Caco-2 (cell line): Measurements from ENCODE around the gene DNAH8. TPM values are rescaled to one million over a fixed set of nuclear protein-coding genes. Genes with fewer than 3 reads are reported as not detected.

Experiments
- BruUV-seq: library from RNA; stranded (reverse); fragments of 400-500 nt; replicated peaks from 2 replicates; lab custom pipeline; 2021; lab: Mats Ljungman, UMichigan
- CTCF ChIA-PET: fragments of 300-600 bp; sonication (Branson Sonifier 250); formaldehyde crosslinking; loops from one replicate; lab custom pipeline; 2022; ENCODE audit warnings: antibody characterized with exemption; lab: Charles Lee
- POLR2A ChIA-PET: fragments of 300-600 bp; sonication (Branson Sonifier 250); formaldehyde crosslinking; loops from one replicate; lab custom pipeline; 2022; ENCODE audit warnings: antibody characterized with exemption; lab: Charles Lee
- DNase-seq, 2 experiments: peaks; one replicate each; pipeline versions ENCODE4 v3.0.0 to v3.0.0-alpha.2; 2020 to 2022
- H3K27me3 ChIP-seq: replicated peaks from 2 replicates; pipeline ENCODE4 v1.6.0; 2011; ENCODE audit warnings: low read length; ENCODE audit not compliant: control insufficient read depth, insufficient read depth
- H3K36me3 ChIP-seq: 2 replicates; pipeline ENCODE4 v1.5.1; 2011; ENCODE audit warnings: low read length; ENCODE audit not compliant: control insufficient read depth, insufficient read depth
- H3K4me1 ChIP-seq: fragments of 250-450 bp; sonication (Bioruptor Pico); 2 replicates; pipeline ENCODE4 v1.5.1; 2020; ENCODE audit warnings: mild to moderate bottlenecking
- H3K4me3 ChIP-seq: 2 replicates; pipeline ENCODE4 v1.5.1; 2011; ENCODE audit warnings: low read depth, mild to moderate bottlenecking, control low read depth, low read length
- H3K9me3 ChIP-seq: fragments of 250-450 bp; sonication (Bioruptor Pico); 2 replicates; pipeline ENCODE4 v1.5.1; 2020; ENCODE audit warnings: mild to moderate bottlenecking, moderate library complexity
- H3K27ac Mint-ChIP-seq: one replicate; pipeline ENCODE4 v1.8.0; 2022; ENCODE audit warnings: mixed read lengths; ENCODE audit not compliant: unreplicated experiment
- H3K27me3 Mint-ChIP-seq: one replicate; pipeline ENCODE4 v1.8.0; 2022; ENCODE audit warnings: mixed read lengths; ENCODE audit not compliant: insufficient read depth, unreplicated experiment
- H3K36me3 Mint-ChIP-seq: one replicate; pipeline ENCODE4 v1.8.0; 2022; ENCODE audit warnings: mild to moderate bottlenecking, mixed read lengths; ENCODE audit not compliant: insufficient read depth, unreplicated experiment
- H3K4me1 Mint-ChIP-seq: one replicate; pipeline ENCODE4 v1.8.0; 2022; ENCODE audit warnings: low read depth, mixed read lengths; ENCODE audit not compliant: unreplicated experiment
- H3K4me3 Mint-ChIP-seq: one replicate; pipeline ENCODE4 v1.8.0; 2022; ENCODE audit warnings: mild to moderate bottlenecking, moderate library complexity, mixed read lengths; ENCODE audit not compliant: unreplicated experiment
- H3K9me3 Mint-ChIP-seq: one replicate; pipeline ENCODE4 v1.8.0; 2022; ENCODE audit warnings: mixed read lengths; ENCODE audit not compliant: unreplicated experiment
- intact Hi-C: fragments of 100-400 bp; cut with micrococcal nuclease; formaldehyde crosslinking; loops from one replicate; pipeline ENCODE4 v1.10.0; 2022; ENCODE audit not compliant: unreplicated experiment
- total RNA-seq: library from RNA; stranded (reverse); gene quantifications from 2 replicates; pipeline ENCODE4 v1.2.3, GENCODE V29; 2022
- TF ChIP-seq, protein P1 (sequence below), 2 experiments: fragments of 200-600 bp in 1 of 2; IDR thresholded peaks; 1 replicate in 1 of 2; 2 replicates in 1 of 2; pipeline versions ENCODE4 v1.5.1 to v1.8.0; 2011 to 2022; ENCODE audit warnings: antibody characterized with exemption in 1 of 2, control low read depth in 1 of 2, inconsistent platforms in 1 of 2, low read depth in 1 of 2, low read length in 1 of 2, mild to moderate bottlenecking in 1 of 2, moderate library complexity in 1 of 2; ENCODE audit not compliant: insufficient read depth in 1 of 2, severe bottlenecking in 1 of 2, unreplicated experiment in 1 of 2

Gene DNAH8
- total RNA-seq, 1 experiment from 2014 or later = not detected

- Mint-ChIP-seq H3K27me3 (no peaks in the 10 kb centered on the region), H3K27ac (no peak overlapping the region), H3K9me3 (peaks cover 18% of the 10 kb centered on the region), H3K4me1 (no peaks in the 10 kb centered on the region), H3K4me3 (no peak overlapping the region), H3K36me3 (no peaks in the 10 kb centered on the region)
- no TSS peak for BruUV-seq
- no peak for DNase-seq
- TF ChIP-seq, protein P1, sequence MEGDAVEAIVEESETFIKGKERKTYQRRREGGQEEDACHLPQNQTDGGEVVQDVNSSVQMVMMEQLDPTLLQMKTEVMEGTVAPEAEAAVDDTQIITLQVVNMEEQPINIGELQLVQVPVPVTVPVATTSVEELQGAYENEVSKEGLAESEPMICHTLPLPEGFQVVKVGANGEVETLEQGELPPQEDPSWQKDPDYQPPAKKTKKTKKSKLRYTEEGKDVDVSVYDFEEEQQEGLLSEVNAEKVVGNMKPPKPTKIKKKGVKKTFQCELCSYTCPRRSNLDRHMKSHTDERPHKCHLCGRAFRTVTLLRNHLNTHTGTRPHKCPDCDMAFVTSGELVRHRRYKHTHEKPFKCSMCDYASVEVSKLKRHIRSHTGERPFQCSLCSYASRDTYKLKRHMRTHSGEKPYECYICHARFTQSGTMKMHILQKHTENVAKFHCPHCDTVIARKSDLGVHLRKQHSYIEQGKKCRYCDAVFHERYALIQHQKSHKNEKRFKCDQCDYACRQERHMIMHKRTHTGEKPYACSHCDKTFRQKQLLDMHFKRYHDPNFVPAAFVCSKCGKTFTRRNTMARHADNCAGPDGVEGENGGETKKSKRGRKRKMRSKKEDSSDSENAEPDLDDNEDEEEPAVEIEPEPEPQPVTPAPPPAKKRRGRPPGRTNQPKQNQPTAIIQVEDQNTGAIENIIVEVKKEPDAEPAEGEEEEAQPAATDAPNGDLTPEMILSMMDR (IDR thresholded peaks at IDR 0.05; ENCODE audit: insufficient read depth in 1 of 2, low read depth in 1 of 2, low read length in 1 of 2, severe bottlenecking in 1 of 2, unreplicated experiment in 1 of 2) = no peak
- Histone ChIP-seq H3K4me3 (no peak overlapping the region), H3K4me1 (no peaks in the 10 kb centered on the region), H3K36me3 (no peaks in the 10 kb centered on the region), H3K9me3 (no peaks in the 10 kb centered on the region), H3K27me3 (no peaks in the 10 kb centered on the region)
- ChIA-PET POLR2A (no interaction called here), CTCF (interaction anchor here (0.6 kb wide), 1 partner anchor 138 kb away, joined by 3 read pairs; no protein-coding TSS in a partner anchor)
- intact Hi-C loops = no loop called here
Measured at GRCh38 chr6:39017547-39017880, 302.4 kb downstream of the DNAH8 start.

- H3K36me3 Mint-ChIP-seq = no peaks in the 10 kb centered on the region
- Histone ChIP-seq H3K27me3 (no peaks in the 10 kb centered on the region), H3K9me3 (no peaks in the 10 kb centered on the region), H3K4me3 (no peak overlapping the region), H3K4me1 (no peaks in the 10 kb centered on the region), H3K36me3 (no peaks in the 10 kb centered on the region)
- intact Hi-C loops = no loop called here
- no peak for DNase-seq
- no peaks in the 10 kb centered on the region for H3K27me3 Mint-ChIP-seq
- POLR2A ChIA-PET = no interaction called here
- no peaks in the 10 kb centered on the region for H3K4me1 Mint-ChIP-seq
- H3K27ac Mint-ChIP-seq = no peak overlapping the region
- CTCF ChIA-PET = no interaction called here
- H3K9me3 Mint-ChIP-seq = peaks cover 18% of the 10 kb centered on the region
- BruUV-seq = no TSS peak
- TF ChIP-seq, protein P1 (IDR thresholded peaks at IDR 0.05; ENCODE audit: insufficient read depth in 1 of 2, low read depth in 1 of 2, low read length in 1 of 2, severe bottlenecking in 1 of 2, unreplicated experiment in 1 of 2) = no peak
- no peak overlapping the region for H3K4me3 Mint-ChIP-seq
Measured at GRCh38 chr6:39018103-39018502, 303.0 kb downstream of the DNAH8 start.

GRCh38 chr6:39020136-39020535 lies 305.0 kb downstream of the DNAH8 start:
- Mint-ChIP-seq H3K4me3 (no peak overlapping the region), H3K27ac (no peak overlapping the region), H3K4me1 (no peaks in the 10 kb centered on the region), H3K9me3 (peaks cover 10% of the 10 kb centered on the region), H3K27me3 (no peaks in the 10 kb centered on the region), H3K36me3 (no peaks in the 10 kb centered on the region)
- no peak for DNase-seq
- BruUV-seq = no TSS peak
- POLR2A ChIA-PET = no interaction called here
- no peaks in the 10 kb centered on the region for H3K27me3 ChIP-seq
- no peaks in the 10 kb centered on the region for H3K4me1 ChIP-seq
- H3K9me3 ChIP-seq = no peaks in the 10 kb centered on the region
- CTCF ChIA-PET = no interaction called here
- no peaks in the 10 kb centered on the region for H3K36me3 ChIP-seq
- TF ChIP-seq, protein P1 (IDR thresholded peaks at IDR 0.05; ENCODE audit: insufficient read depth in 1 of 2, low read depth in 1 of 2, low read length in 1 of 2, severe bottlenecking in 1 of 2, unreplicated experiment in 1 of 2) = no peak
- intact Hi-C loops = no loop called here
- no peak overlapping the region for H3K4me3 ChIP-seq
